ENCODE measurements around the gene GALNT1. TPM values are rescaled to one million over a fixed set of nuclear protein-coding genes. Genes with fewer than 3 reads are reported as not detected.

The GALNT1 gene
- total RNA-seq (ENCODE audit: low replicate concordance): 36.2 and 104 TPM in 2 replicates

GRCh38 chr18:35581546-35581897 lies at the start of gene GALNT1:
Gene GALNT1, plus strand, starts transcription at chr18:35581740. Its CDS starts 72,923 bp downstream, at chr18:35654663.

Other genes with a start within 250 kb of the GALNT1 start
- 12.4 and 23.9 TPM in 2 replicates for gene ZNF24, start 237.3 kb upstream of the GALNT1 start, total RNA-seq (ENCODE audit: low replicate concordance)
- gene ZNF396, start 204.4 kb upstream of the GALNT1 start, total RNA-seq (ENCODE audit: low replicate concordance): 0.59 and 1.6 TPM in 2 replicates
- gene INO80C, start 83.8 kb upstream of the GALNT1 start, total RNA-seq (ENCODE audit: low replicate concordance): 0.47 and 6.1 TPM in 2 replicates

All from smooth muscle cell of the coronary artery (primary cell).